HG03565 (cell line): ENCODE data around the gene HAGH.

ENCODE experiments used
- ATAC-seq: cut with Tn5 transposase; IDR thresholded peaks from one replicate; pipeline ENCODE4 v1.9.1; 2021; ENCODE audit warnings: mild to moderate bottlenecking, moderate library complexity; ENCODE audit not compliant: unreplicated experiment

Gene HAGH

GRCh38 chr16:1775846-1776671 lies 50.6 kb downstream of the HAGH start:
- no peak for ATAC-seq

GRCh38 chr16:1775006-1775845 lies 51.4 kb downstream of the HAGH start:
- no peak for ATAC-seq

- ATAC-seq, result no peak
These were observed 52.2 kb downstream of the HAGH start for GRCh38 chr16:1774448-1774780.

- ATAC-seq, result no peak
These were observed 52.8 kb downstream of the HAGH start for GRCh38 chr16:1773703-1774447.

- peak; percentile 34 for ATAC-seq
These were observed 53.5 kb downstream of the HAGH start, which contains the start of gene MRPS34 for GRCh38 chr16:1772908-1773702. Gene MRPS34 (minus strand): TSS chr16:1773134. CDS start chr16:1773119, 15 bp downstream.

- peak; percentile 10 for ATAC-seq
These were observed 54.2 kb downstream of the HAGH start, which contains the start of gene EME2 for GRCh38 chr16:1772362-1772907. Gene EME2 (plus strand): TSS chr16:1772810. CDS start chr16:1773228, 418 bp downstream.

GRCh38 chr16:1771864-1772361 lies 54.7 kb downstream of the HAGH start:
- no peak for ATAC-seq

GRCh38 chr16:1771188-1771863 lies 55.3 kb downstream of the HAGH start, which contains the start of gene NME3:
Gene NME3 (minus strand): TSS chr16:1771543. CDS start chr16:1771534, 9 bp downstream.
- no peak for ATAC-seq

- ATAC-seq, result no peak
These were observed 56.1 kb downstream of the HAGH start for GRCh38 chr16:1770328-1771187.

- ATAC-seq, result no peak
These were observed 57.0 kb downstream of the HAGH start for GRCh38 chr16:1769402-1770300.

GRCh38 chr16:1768767-1769401 lies 57.7 kb downstream of the HAGH start:
- ATAC-seq, result no peak

GRCh38 chr16:1768061-1768766 lies 58.4 kb downstream of the HAGH start:
- ATAC-seq, result no peak

GRCh38 chr16:1767116-1767994 lies 59.3 kb downstream of the HAGH start:
- no peak for ATAC-seq

GRCh38 chr16:1766701-1767100 lies 59.9 kb downstream of the HAGH start:
- ATAC-seq, result no peak

- ATAC-seq, result no peak
These were observed 60.4 kb downstream of the HAGH start for GRCh38 chr16:1766231-1766630.
